Right lobe of liver (tissue), 6 donors: ENCODE measurements around the gene ESPN. TPM values are rescaled to one million over a fixed set of nuclear protein-coding genes. Genes with fewer than 3 reads are reported as not detected.

Experiments used
- ATAC-seq, 4 donors: fragments of 200-7000 bp; cut with Tn5 transposase; one replicate each; pipeline ENCODE4 v1.9.1; 2020; ENCODE audit warnings: mild to moderate bottlenecking in 4 of 4, moderate library complexity in 4 of 4
- DNase-seq, 3 donors: peaks; one replicate each; pipeline ENCODE4 v3.0.0-alpha.2; 2020
- H3K27ac ChIP-seq, 3 donors: fragments of 200-600 bp; one replicate each; pipeline ENCODE4 v1.8.0; 2022
- H3K27me3 ChIP-seq, 2 donors: fragments of 200-600 bp; one replicate each; pipeline ENCODE4 v1.8.0; 2022
- H3K36me3 ChIP-seq, 4 donors: fragments of 200-600 bp; sonication (generic) in 1 of 4; one replicate each; pipeline versions ENCODE4 v1.5.1 to v1.8.0; 2017 to 2022; ENCODE audit warnings: control low read depth in 1 of 4
- H3K4me1 ChIP-seq, 4 donors: fragments of 200-600 bp; sonication (generic) in 1 of 4; one replicate each; pipeline versions ENCODE4 v1.5.1 to v1.8.0; 2017 to 2022; ENCODE audit warnings: control low read depth in 1 of 4
- H3K4me3 ChIP-seq, 3 donors: fragments of 200-600 bp; one replicate each; pipeline ENCODE4 v1.8.0; 2022
- H3K9me3 ChIP-seq, 4 donors: fragments of 200-600 bp; sonication (generic) in 1 of 4; one replicate each; pipeline versions ENCODE4 v1.5.1 to v1.8.0; 2017 to 2022; ENCODE audit warnings: control low read depth in 1 of 4
- CTCF ChIP-seq, 4 donors: fragments of 200-600 bp in 3 of 4; fragments of 450-650 bp in 1 of 4; IDR thresholded peaks; one replicate each; pipeline versions ENCODE4 v1.5.1 to v1.8.0; 2016 to 2022; ENCODE audit warnings: antibody characterized with exemption in 4 of 4, mild to moderate bottlenecking in 2 of 4
- POLR2A ChIP-seq: fragments of 450-650 bp; IDR thresholded peaks from one replicate; pipeline ENCODE4 v1.6.1; 2017; ENCODE audit warnings: antibody characterized with exemption, mild to moderate bottlenecking
- WGBS: methylation state at CpG from one replicate; pipeline ENCODE4 v1.1.6; 2018; ENCODE audit warnings: low coverage, low lambda C conversion rate; ENCODE audit not compliant: insufficient coverage; ENCODE audit errors: missing lambda C conversion rate; 5-methylcytosine and 5-hydroxymethylcytosine counted together
- intact Hi-C, 2 donors: fragments of 100-400 bp; cut with DNase I; formaldehyde crosslinking; loops; one replicate each; pipeline versions ENCODE4 v1.11.2 to v1.14.1; 2022
- total RNA-seq, 6 experiments: library from RNA; depleted of rRNA in 2 of 6; stranded (reverse); fragments of >200 nt in 2 of 6; fragmentation: NEBNext Ultra II Directional in 3 of 6; extraction: Animal tissue kit (Norgen Biotek cat#: 25700) in 3 of 6; gene quantifications; one replicate each; pipeline versions ENCODE4 v1.1.0 to v1.2.4, GENCODE V29; 2016 to 2023
- donor health status: DM: no; HTN: yes; CAD: no.
- donor health status: DM: no; HTN: no; CAD: no.
- donor health status: DM: no; HTN: no; CAD: no.
- donor health status: DM: no; HTN: yes; CAD: no.
- donor health status: DM: no; HTN: yes; CAD: no.

Gene ESPN
- total RNA-seq, 6 experiments from 2014 or later, result 81.6 to 149 (median 120) TPM

- no peaks in the 10 kb centered on the region for H3K27me3 ChIP-seq
- intact Hi-C loops, result no loop called here
- H3K9me3 ChIP-seq, result no peaks in the 10 kb centered on the region
- no CpG with 5 or more reads among the region's 67 CpGs for WGBS
- DNase-seq (peak in 2 of 3 donors; percentile 40 to 54), ATAC-seq (peak in 3 of 4 donors; percentile 24 to 47 (median 26))
- peak overlapping the region in 1 of 3 donors; percentile 23 for H3K4me3 ChIP-seq
- peaks cover 0 to 9% (median 2%) of the 10 kb centered on the region in 4 donors for H3K4me1 ChIP-seq
- peak overlapping the region in 2 of 3 donors; percentile 54 to 56 for H3K27ac ChIP-seq
- TF ChIP-seq POLR2A, result no peak
- no peak for TF ChIP-seq CTCF (IDR thresholded peaks at IDR 0.05)
- H3K36me3 ChIP-seq, result no peaks in the 10 kb centered on the region
These were observed 46.8 kb downstream of the ESPN start for GRCh38 chr1:6471086-6471969.

DNA sequence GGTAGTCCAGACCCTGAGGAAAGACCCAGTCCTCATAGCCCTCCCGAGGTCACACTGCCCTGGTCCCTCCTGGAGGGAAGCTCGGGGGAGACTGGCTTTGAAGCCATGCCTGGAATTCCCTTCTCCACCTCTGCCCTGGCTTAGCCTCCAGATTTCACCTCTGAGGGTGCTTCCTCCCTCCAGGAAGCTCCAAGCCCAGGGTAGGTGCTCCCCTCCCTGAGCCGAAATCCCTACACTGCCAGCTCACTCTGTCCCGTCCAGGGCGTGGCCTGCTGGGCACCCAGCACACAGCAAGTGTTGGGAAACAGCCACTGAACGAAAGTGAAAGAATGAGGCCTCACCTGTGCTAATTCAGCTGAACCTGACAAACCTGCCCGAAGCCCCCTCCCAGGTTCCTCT, 47.4 kb downstream of the ESPN start:
- ATAC-seq (peak; percentile 79 to 88 (median 84)), DNase-seq (peak; percentile 80 to 86 (median 81))
- WGBS, result 18% methylated on average over 5 of the region's 7 CpGs
- intact Hi-C loops, result no loop called here
- H3K27me3 ChIP-seq, result no peaks in the 10 kb centered on the region
- TF ChIP-seq CTCF (IDR thresholded peaks at IDR 0.05) (no peak), POLR2A (peak; percentile 27)
- H3K27ac ChIP-seq, result peak overlapping the region in 2 of 3 donors; percentile 54 to 56
- no peaks in the 10 kb centered on the region for H3K36me3 ChIP-seq
- peak overlapping the region in 1 of 3 donors; percentile 23 for H3K4me3 ChIP-seq
- H3K4me1 ChIP-seq, result peaks cover 0 to 9% (median 2%) of the 10 kb centered on the region in 4 donors
- no peaks in the 10 kb centered on the region for H3K9me3 ChIP-seq

- TF ChIP-seq POLR2A, result no peak
- TF ChIP-seq CTCF (IDR thresholded peaks at IDR 0.05), result no peak
- Histone ChIP-seq H3K27ac (peak overlapping the region in 2 of 3 donors; percentile 38 to 56), H3K9me3 (no peaks in the 10 kb centered on the region), H3K36me3 (no peaks in the 10 kb centered on the region), H3K4me1 (peaks cover 0 to 9% (median 2%) of the 10 kb centered on the region in 4 donors), H3K27me3 (no peaks in the 10 kb centered on the region), H3K4me3 (peak overlapping the region in 1 of 3 donors; percentile 23)
- no CpG with 5 or more reads among the region's 10 CpGs for WGBS
- no peak for ATAC-seq
- intact Hi-C loops, result no loop called here
- peak in 1 of 3 donors; percentile 46 for DNase-seq
These were observed 47.8 kb downstream of the ESPN start for GRCh38 chr1:6472391-6472790.

DNA sequence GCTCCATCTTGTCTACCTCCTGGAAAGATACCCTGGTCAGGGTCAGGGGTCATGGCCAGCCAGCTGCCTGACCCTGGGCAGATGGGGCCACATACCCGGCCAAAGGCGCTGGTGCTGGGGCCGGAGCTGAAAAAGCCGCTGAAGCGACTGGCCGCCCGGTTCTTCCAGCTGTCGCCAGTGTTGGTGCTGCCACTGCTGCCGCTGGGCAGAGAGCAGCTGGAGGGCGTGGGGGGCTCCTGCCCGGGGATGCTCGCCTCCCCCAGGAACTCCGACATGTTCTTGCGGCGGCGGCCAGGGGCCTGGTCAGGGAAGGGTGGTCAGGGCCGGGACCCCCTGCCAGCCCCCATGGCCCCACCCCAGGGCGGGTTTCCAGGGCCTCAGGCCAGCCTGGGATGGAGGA, 48.6 kb downstream of the ESPN start:
- TF ChIP-seq POLR2A (no peak), CTCF (IDR thresholded peaks at IDR 0.05) (no peak)
- no CpG with 5 or more reads among the region's 18 CpGs for WGBS
- no peak for ATAC-seq
- Histone ChIP-seq H3K9me3 (no peaks in the 10 kb centered on the region), H3K27me3 (no peaks in the 10 kb centered on the region), H3K4me3 (no peak overlapping the region), H3K36me3 (no peaks in the 10 kb centered on the region), H3K27ac (no peak overlapping the region), H3K4me1 (peaks cover 0 to 9% (median 2%) of the 10 kb centered on the region in 4 donors)
- intact Hi-C loops, result no loop called here
- DNase-seq, result peak in 1 of 3 donors; percentile 28
